ENCODE results near the gene HOXC13.

DNA sequence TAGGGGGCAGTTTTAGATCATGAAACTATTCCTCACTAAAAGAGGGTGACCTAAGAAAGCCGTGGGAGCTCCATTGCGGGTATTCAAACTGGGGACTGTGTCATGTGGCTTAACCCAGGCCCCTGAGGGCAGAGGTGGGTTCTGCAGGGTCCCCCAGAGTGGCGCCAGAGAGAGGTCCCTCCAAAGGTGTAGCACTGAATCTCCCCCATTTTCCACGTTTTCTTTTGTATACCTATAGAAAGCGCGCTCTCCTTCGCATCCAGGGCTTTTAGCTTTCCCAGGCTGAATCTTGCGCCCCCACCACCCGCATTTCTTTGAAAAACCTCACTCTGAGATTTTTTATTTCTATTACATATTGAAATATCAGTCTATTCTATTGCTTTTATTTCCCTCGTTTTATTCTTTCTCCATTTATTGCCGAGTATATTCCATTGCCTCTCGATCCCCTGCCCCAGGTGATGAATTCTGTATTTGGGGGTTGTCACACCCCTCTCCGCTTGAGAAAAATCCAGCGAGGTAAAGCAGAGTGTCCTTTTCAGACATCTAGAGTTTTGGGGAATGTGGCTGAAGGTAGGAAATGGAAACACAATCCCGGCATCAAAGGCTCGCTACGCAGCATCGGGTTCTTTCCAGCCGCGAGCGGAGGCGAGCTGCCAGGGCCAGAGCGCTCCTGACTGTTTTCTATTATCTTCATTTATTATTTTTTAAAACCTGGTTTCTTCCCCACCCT is 870 bp upstream of the HOXC13 start:
- TF ChIP-seq ELF4 (IDR thresholded peaks at IDR 0.05) (no peak), FOXM1 (IDR thresholded peaks at IDR 0.05; ENCODE audit: borderline replicate concordance) (no peak), FOXA1 (IDR thresholded peaks at IDR 0.05) (no peak), SP1 (IDR thresholded peaks at IDR 0.05) (no peak), BHLHE40 (IDR thresholded peaks at IDR 0.05; ENCODE audit: borderline replicate concordance) (no peak), ZNF384 (IDR thresholded peaks at IDR 0.05) (no peak)
- TF ChIP-seq, protein P1, sequence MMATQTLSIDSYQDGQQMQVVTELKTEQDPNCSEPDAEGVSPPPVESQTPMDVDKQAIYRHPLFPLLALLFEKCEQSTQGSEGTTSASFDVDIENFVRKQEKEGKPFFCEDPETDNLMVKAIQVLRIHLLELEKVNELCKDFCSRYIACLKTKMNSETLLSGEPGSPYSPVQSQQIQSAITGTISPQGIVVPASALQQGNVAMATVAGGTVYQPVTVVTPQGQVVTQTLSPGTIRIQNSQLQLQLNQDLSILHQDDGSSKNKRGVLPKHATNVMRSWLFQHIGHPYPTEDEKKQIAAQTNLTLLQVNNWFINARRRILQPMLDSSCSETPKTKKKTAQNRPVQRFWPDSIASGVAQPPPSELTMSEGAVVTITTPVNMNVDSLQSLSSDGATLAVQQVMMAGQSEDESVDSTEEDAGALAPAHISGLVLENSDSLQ (IDR thresholded peaks at IDR 0.05), result no peak

All from HEK293T (cell line).